PC-3 (cell line): Measurements from ENCODE around the gene OR6Q1. TPM values are rescaled to one million over a fixed set of nuclear protein-coding genes. Genes with fewer than 3 reads are reported as not detected.

ENCODE experiments used
- ATAC-seq: fragments of 200-7000 bp; cut with Tn5 transposase; 2 replicates; pipeline ENCODE4 v1.9.1; 2020; ENCODE audit warnings: mild to moderate bottlenecking, moderate library complexity
- BruUV-seq: library from RNA; stranded (reverse); fragments of 400-500 nt; replicated peaks from 2 replicates; lab custom pipeline; 2021; lab: Mats Ljungman, UMichigan
- CTCF ChIA-PET: fragments of 300-600 bp; sonication (Branson Sonifier 250); formaldehyde crosslinking; loops from one replicate; lab custom pipeline; 2022; ENCODE audit warnings: antibody characterized with exemption; lab: Charles Lee
- POLR2A ChIA-PET: fragments of 300-600 bp; sonication (Branson Sonifier 250); formaldehyde crosslinking; loops from one replicate; lab custom pipeline; 2022; ENCODE audit warnings: antibody characterized with exemption; ENCODE audit not compliant: unreplicated experiment; lab: Charles Lee
- DNase-seq: peaks from one replicate; pipeline ENCODE4 v3.0.0-alpha.2; 2015
- H2AFZ ChIP-seq: fragments of 300-600 bp; sonication (generic); 2 replicates; pipeline ENCODE4 v1.6.0; 2016; ENCODE audit warnings: antibody characterized with exemption, low read length
- H3F3A ChIP-seq: fragments of 300-600 bp; sonication (generic); one replicate; pipeline ENCODE4 v1.6.0; 2017; ENCODE audit warnings: antibody characterized with exemption, low read length, control low read depth, mild to moderate bottlenecking; ENCODE audit not compliant: unreplicated experiment
- H3K27ac ChIP-seq: fragments of 300-600 bp; sonication (generic); 2 replicates; pipeline ENCODE4 v1.5.1; 2016; ENCODE audit warnings: mild to moderate bottlenecking, low read length
- H3K27me3 ChIP-seq: fragments of 300-600 bp; sonication (generic); 2 replicates; pipeline ENCODE4 v1.6.1; 2016; ENCODE audit warnings: low read length, mixed read lengths
- H3K36me3 ChIP-seq: fragments of 300-600 bp; sonication (generic); 2 replicates; pipeline ENCODE4 v1.6.1; 2016; ENCODE audit warnings: low read depth, mixed run types, low read length, mixed read lengths
- H3K4me1 ChIP-seq: fragments of 300-600 bp; sonication (generic); 2 replicates; pipeline ENCODE4 v1.5.1; 2016; ENCODE audit warnings: low read length; ENCODE audit not compliant: insufficient read depth
- H3K4me2 ChIP-seq: fragments of 300-600 bp; sonication (generic); 2 replicates; pipeline ENCODE4 v1.6.0; 2016; ENCODE audit warnings: low read length
- H3K4me3 ChIP-seq: fragments of 300-600 bp; sonication (generic); 2 replicates; pipeline ENCODE4 v1.5.1; 2016; ENCODE audit warnings: mild to moderate bottlenecking, low read length, mixed read lengths
- H3K79me2 ChIP-seq: fragments of 300-600 bp; sonication (generic); 2 replicates; pipeline ENCODE4 v1.6.1; 2017; ENCODE audit warnings: low read length, mixed read lengths
- H3K9ac ChIP-seq: fragments of 300-600 bp; sonication (generic); 2 replicates; pipeline ENCODE4 v1.6.0; 2016; ENCODE audit warnings: mild to moderate bottlenecking, low read length
- H3K9me2 ChIP-seq: fragments of 300-600 bp; sonication (generic); replicated peaks from 2 replicates; pipeline ENCODE4 v1.6.1; 2016; ENCODE audit warnings: mixed run types, low read length, mixed read lengths
- H3K9me3 ChIP-seq: fragments of 300-600 bp; sonication (generic); 2 replicates; pipeline ENCODE4 v1.6.1; 2016; ENCODE audit warnings: low read length, mixed read lengths
- H4K20me1 ChIP-seq: fragments of 300-600 bp; sonication (generic); 2 replicates; pipeline ENCODE4 v1.6.1; 2016; ENCODE audit warnings: low read length, mixed read lengths
- CTCF ChIP-seq: fragments of 300-600 bp; sonication (generic); conservative IDR thresholded peaks from 2 replicates; pipeline ENCODE4 v1.5.1; 2017; ENCODE audit warnings: antibody characterized with exemption, low read depth, mild to moderate bottlenecking, low read length
- EZH2 ChIP-seq: fragments of 300-600 bp; sonication (generic); IDR thresholded peaks from one replicate; pipeline ENCODE4 v1.6.1; 2017; ENCODE audit warnings: antibody characterized with exemption, mild to moderate bottlenecking, low read length; ENCODE audit not compliant: unreplicated experiment
- EZH2phosphoT487 ChIP-seq: fragments of 300-600 bp; sonication (generic); IDR thresholded peaks from 2 replicates; pipeline ENCODE4 v1.6.1; 2018; ENCODE audit warnings: mild to moderate bottlenecking, antibody characterized with exemption, low read length, borderline replicate concordance
- intact Hi-C: fragments of 100-400 bp; cut with micrococcal nuclease; formaldehyde crosslinking; loops from 2 replicates; pipeline ENCODE4 v1.9.0; 2023
- total RNA-seq: library from RNA; depleted of rRNA; stranded (reverse); fragments of >200 nt; gene quantifications from 2 replicates; pipeline ENCODE4 v1.2.3, GENCODE V29; 2014

The OR6Q1 gene
- total RNA-seq, 1 experiment from 2014 or later = not detected

- no peak overlapping the region for H3K4me3 ChIP-seq
- CTCF ChIA-PET = no interaction called here
- no peak overlapping the region for H3K4me2 ChIP-seq
- POLR2A ChIA-PET = no interaction called here
- BruUV-seq = no TSS peak
- H3K27ac ChIP-seq = no peak overlapping the region
- no peak overlapping the region for H2AFZ ChIP-seq
- H3K79me2 ChIP-seq = no peaks in the 10 kb centered on the region
- TF ChIP-seq CTCF = no peak
- TF ChIP-seq EZH2phosphoT487 = no peak
- no peak for TF ChIP-seq EZH2
- H3F3A ChIP-seq = no peaks in the 10 kb centered on the region
- ATAC-seq (no peak), DNase-seq (peak; percentile 22)
- H4K20me1 ChIP-seq = no peaks in the 10 kb centered on the region
- no peaks in the 10 kb centered on the region for H3K9me2 ChIP-seq
- no peaks in the 10 kb centered on the region for H3K9me3 ChIP-seq
- peaks cover 18% of the 10 kb centered on the region; the same call in 1 of the 2 replicates for H3K27me3 ChIP-seq
- H3K4me1 ChIP-seq = no peaks in the 10 kb centered on the region
- intact Hi-C loops = no loop called here
- H3K36me3 ChIP-seq = no peaks in the 10 kb centered on the region
- H3K9ac ChIP-seq = no peak overlapping the region
Observed at GRCh38 chr11:58067685-58068084, 36.9 kb downstream of the OR6Q1 start.

- no peaks in the 10 kb centered on the region for H4K20me1 ChIP-seq
- no peaks in the 10 kb centered on the region for H3K9me3 ChIP-seq
- no peaks in the 10 kb centered on the region for H3K4me1 ChIP-seq
- no peak overlapping the region for H3K4me3 ChIP-seq
- CTCF ChIA-PET = interaction anchor here (0.6 kb wide), 1 partner anchor 69 kb away, joined by 3 read pairs; no protein-coding TSS in a partner anchor
- TF ChIP-seq EZH2 (no peak), CTCF (peak; percentile 32; the same call in 1 of the 2 replicates)
- DNase-seq (no peak), ATAC-seq (no peak)
- no peaks in the 10 kb centered on the region for H3K79me2 ChIP-seq
- H3K36me3 ChIP-seq = no peaks in the 10 kb centered on the region
- no peak overlapping the region for H3K4me2 ChIP-seq
- intact Hi-C loops = no loop called here
- POLR2A ChIA-PET = no interaction called here
- H3K9me2 ChIP-seq = no peaks in the 10 kb centered on the region
- no peak overlapping the region for H2AFZ ChIP-seq
- H3K9ac ChIP-seq = no peak overlapping the region
- BruUV-seq = no TSS peak
- H3K27me3 ChIP-seq = peaks cover 17% of the 10 kb centered on the region; the same call in 1 of the 2 replicates
- H3F3A ChIP-seq = no peaks in the 10 kb centered on the region
- H3K27ac ChIP-seq = no peak overlapping the region
Observed at GRCh38 chr11:58068655-58069054, 37.9 kb downstream of the OR6Q1 start.

GRCh38 chr11:58070585-58070984 lies 39.8 kb downstream of the OR6Q1 start:
- no peak overlapping the region for H3K9ac ChIP-seq
- H3F3A ChIP-seq = no peaks in the 10 kb centered on the region
- H3K79me2 ChIP-seq = no peaks in the 10 kb centered on the region
- no TSS peak for BruUV-seq
- DNase-seq (no peak), ATAC-seq (no peak)
- peaks cover 6% of the 10 kb centered on the region; the same call in 1 of the 2 replicates for H3K27me3 ChIP-seq
- no peak overlapping the region for H3K27ac ChIP-seq
- H3K36me3 ChIP-seq = no peaks in the 10 kb centered on the region
- H3K4me1 ChIP-seq = no peaks in the 10 kb centered on the region
- TF ChIP-seq EZH2phosphoT487 = no peak
- no peak for TF ChIP-seq CTCF
- no peak for TF ChIP-seq EZH2
- intact Hi-C loops = no loop called here
- H3K9me2 ChIP-seq = no peaks in the 10 kb centered on the region
- H2AFZ ChIP-seq = no peak overlapping the region
- no peaks in the 10 kb centered on the region for H4K20me1 ChIP-seq
- CTCF ChIA-PET = no interaction called here
- POLR2A ChIA-PET = no interaction called here
- no peak overlapping the region for H3K4me2 ChIP-seq
- H3K4me3 ChIP-seq = no peak overlapping the region
- no peaks in the 10 kb centered on the region for H3K9me3 ChIP-seq
